T-helper 17 cell (primary cell): ENCODE measurements around the gene NEIL3. TPM values are rescaled to one million over a fixed set of nuclear protein-coding genes. Genes with fewer than 3 reads are reported as not detected.
"Not testable (repeated sequence)": the region's sequence is repeated elsewhere in the genome, so short reads cannot be mapped to it uniquely, and the experiment has no call there.

Experiments used
- ATAC-seq: fragments of 150-1000 bp; cut with Tn5 transposase; 2 replicates; pipeline ENCODE4 v1.10.0; 2021; ENCODE audit warnings: mild to moderate bottlenecking, moderate library complexity
- DNase-seq, 3 donors: peaks; one replicate each; pipeline versions ENCODE4 v3.0.0 to v3.0.0-alpha.2; 2020 to 2021
- H3K9me3 ChIP-seq: one replicate; pipeline ENCODE4 v1.7.0; 2013; ENCODE audit warnings: low read length, mild to moderate bottlenecking; ENCODE audit not compliant: control insufficient read depth, poor library complexity, severe bottlenecking
- H3K27ac Mint-ChIP-seq: one replicate; pipeline ENCODE4 v1.8.0; 2022; ENCODE audit warnings: mild to moderate bottlenecking, moderate library complexity, mixed read lengths
- H3K27me3 Mint-ChIP-seq: one replicate; pipeline ENCODE4 v1.8.0; 2022; ENCODE audit warnings: mixed read lengths
- H3K36me3 Mint-ChIP-seq: one replicate; pipeline ENCODE4 v1.8.0; 2022; ENCODE audit warnings: low read depth, mixed read lengths
- H3K4me1 Mint-ChIP-seq: one replicate; pipeline ENCODE4 v1.8.0; 2022; ENCODE audit warnings: mild to moderate bottlenecking, mixed read lengths
- H3K4me3 Mint-ChIP-seq: one replicate; pipeline ENCODE4 v1.8.0; 2022; ENCODE audit warnings: mild to moderate bottlenecking, moderate library complexity, mixed read lengths
- total RNA-seq, 4 donors: library from RNA in 2 of 4; stranded (reverse) in 2 of 4; gene quantifications; one replicate each; pipeline ENCODE4 v1.2.3 and lab custom pipeline; 2022 to 2026

Gene NEIL3
- total RNA-seq, 2 donors from 2014 or later = 0.45 to 2.4 TPM

- H3K36me3 Mint-ChIP-seq = no peaks in the 10 kb centered on the region
- peaks cover 5% of the 10 kb centered on the region for H3K4me1 Mint-ChIP-seq
- H3K4me3 Mint-ChIP-seq = no peak overlapping the region
- no peaks in the 10 kb centered on the region for H3K9me3 ChIP-seq
- no peak for DNase-seq
- no peak overlapping the region for H3K27ac Mint-ChIP-seq
- peaks cover under 1% of the 10 kb centered on the region for H3K27me3 Mint-ChIP-seq
- ATAC-seq = no peak
Measured at GRCh38 chr4:177285953-177286352, 23.7 kb upstream of the NEIL3 start.

GRCh38 chr4:177287255-177287654 is 22.4 kb upstream of the NEIL3 start:
- H3K4me3 Mint-ChIP-seq = no peak overlapping the region
- DNase-seq = no peak
- H3K36me3 Mint-ChIP-seq = no peaks in the 10 kb centered on the region
- no peak overlapping the region for H3K27ac Mint-ChIP-seq
- no peak for ATAC-seq
- H3K9me3 ChIP-seq = no peaks in the 10 kb centered on the region
- no peaks in the 10 kb centered on the region for H3K27me3 Mint-ChIP-seq
- H3K4me1 Mint-ChIP-seq = peaks cover 2% of the 10 kb centered on the region

- no peaks in the 10 kb centered on the region for H3K9me3 ChIP-seq
- no peak for DNase-seq
- no peak overlapping the region for H3K27ac Mint-ChIP-seq
- H3K4me1 Mint-ChIP-seq = peaks cover 2% of the 10 kb centered on the region
- H3K4me3 Mint-ChIP-seq = no peak overlapping the region
- no peaks in the 10 kb centered on the region for H3K36me3 Mint-ChIP-seq
- H3K27me3 Mint-ChIP-seq = no peaks in the 10 kb centered on the region
- ATAC-seq = no peak
Measured at GRCh38 chr4:177288335-177288734, 21.3 kb upstream of the NEIL3 start.

DNA sequence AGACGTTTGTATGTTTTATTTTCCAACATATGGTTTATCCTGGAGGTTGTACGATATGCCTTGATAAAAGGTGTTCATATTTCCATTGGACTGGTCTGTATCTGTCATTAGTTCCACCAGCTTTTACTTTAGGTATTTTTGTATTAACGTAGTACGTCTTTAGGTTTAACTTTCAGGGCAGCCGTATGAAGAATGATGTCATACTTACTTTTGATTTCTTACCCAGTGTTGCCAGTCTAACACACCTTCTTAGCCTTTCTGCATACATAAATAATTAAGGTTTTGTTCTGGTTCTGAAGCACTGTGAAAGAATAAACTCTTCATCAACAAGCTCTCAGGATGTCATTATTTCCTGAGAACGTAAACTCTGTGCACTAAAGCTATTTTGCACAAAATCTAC is 18.9 kb upstream of the NEIL3 start:
- H3K4me1 Mint-ChIP-seq = peaks cover under 1% of the 10 kb centered on the region
- ATAC-seq = no peak
- no peak overlapping the region for H3K4me3 Mint-ChIP-seq
- H3K9me3 ChIP-seq = no peaks in the 10 kb centered on the region
- no peaks in the 10 kb centered on the region for H3K36me3 Mint-ChIP-seq
- H3K27me3 Mint-ChIP-seq = no peaks in the 10 kb centered on the region
- DNase-seq = no peak
- no peak overlapping the region for H3K27ac Mint-ChIP-seq

- no peak overlapping the region for H3K27ac Mint-ChIP-seq
- no peaks in the 10 kb centered on the region for H3K9me3 ChIP-seq
- H3K36me3 Mint-ChIP-seq = no peaks in the 10 kb centered on the region
- H3K4me1 Mint-ChIP-seq = no peaks in the 10 kb centered on the region
- no peaks in the 10 kb centered on the region for H3K27me3 Mint-ChIP-seq
- DNase-seq (no peak), ATAC-seq (no peak)
- H3K4me3 Mint-ChIP-seq = no peak overlapping the region
Measured at GRCh38 chr4:177292171-177292570, 17.5 kb upstream of the NEIL3 start.

GRCh38 chr4:177293208-177294033 is 16.3 kb upstream of the NEIL3 start:
- H3K4me1 Mint-ChIP-seq = no peaks in the 10 kb centered on the region
- H3K4me3 Mint-ChIP-seq = no peak overlapping the region
- no peak overlapping the region for H3K27ac Mint-ChIP-seq
- no peaks in the 10 kb centered on the region for H3K36me3 Mint-ChIP-seq
- DNase-seq (no peak), ATAC-seq (no peak)
- H3K27me3 Mint-ChIP-seq = no peaks in the 10 kb centered on the region
- H3K9me3 ChIP-seq = peaks cover 4% of the 10 kb centered on the region

DNA sequence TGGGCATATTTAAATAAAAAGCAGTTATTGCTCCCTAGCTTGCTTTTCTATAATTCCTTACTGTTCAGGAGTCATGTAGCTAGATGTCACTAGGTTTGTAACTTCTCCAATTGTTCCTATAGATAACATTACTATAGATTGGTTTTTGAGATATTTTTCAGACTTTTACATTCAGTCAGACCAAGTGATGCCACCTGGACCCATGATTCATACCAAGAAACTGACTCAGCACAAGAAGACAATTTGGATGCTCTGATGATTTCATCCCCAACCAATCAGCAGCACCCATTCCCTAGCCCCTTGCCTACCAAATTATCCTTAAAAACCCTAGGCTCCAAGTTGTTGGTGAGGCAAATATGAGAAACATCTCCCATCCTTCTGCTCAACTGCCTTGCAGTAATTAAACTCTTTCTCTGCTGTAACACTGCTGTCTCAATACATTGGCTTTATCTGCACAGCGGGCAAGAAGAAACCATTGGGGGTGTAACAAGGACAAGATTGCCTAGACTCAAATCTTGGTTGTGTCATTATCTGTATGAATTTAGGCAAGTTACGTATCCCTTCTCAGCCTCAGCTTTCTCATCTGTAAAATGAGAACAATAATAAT is 11.8 kb upstream of the NEIL3 start:
- peaks cover 4% of the 10 kb centered on the region for H3K9me3 ChIP-seq
- peaks cover 7% of the 10 kb centered on the region for H3K27me3 Mint-ChIP-seq
- peaks cover 5% of the 10 kb centered on the region for H3K4me1 Mint-ChIP-seq
- no peak for ATAC-seq
- DNase-seq = no peak
- H3K4me3 Mint-ChIP-seq = no peak overlapping the region
- H3K36me3 Mint-ChIP-seq = peaks cover 4% of the 10 kb centered on the region
- no peak overlapping the region for H3K27ac Mint-ChIP-seq

- ATAC-seq = no peak
- no peak overlapping the region for H3K27ac Mint-ChIP-seq
Measured at GRCh38 chr4:177301126-177301639, 8.5 kb upstream of the NEIL3 start.

DNA sequence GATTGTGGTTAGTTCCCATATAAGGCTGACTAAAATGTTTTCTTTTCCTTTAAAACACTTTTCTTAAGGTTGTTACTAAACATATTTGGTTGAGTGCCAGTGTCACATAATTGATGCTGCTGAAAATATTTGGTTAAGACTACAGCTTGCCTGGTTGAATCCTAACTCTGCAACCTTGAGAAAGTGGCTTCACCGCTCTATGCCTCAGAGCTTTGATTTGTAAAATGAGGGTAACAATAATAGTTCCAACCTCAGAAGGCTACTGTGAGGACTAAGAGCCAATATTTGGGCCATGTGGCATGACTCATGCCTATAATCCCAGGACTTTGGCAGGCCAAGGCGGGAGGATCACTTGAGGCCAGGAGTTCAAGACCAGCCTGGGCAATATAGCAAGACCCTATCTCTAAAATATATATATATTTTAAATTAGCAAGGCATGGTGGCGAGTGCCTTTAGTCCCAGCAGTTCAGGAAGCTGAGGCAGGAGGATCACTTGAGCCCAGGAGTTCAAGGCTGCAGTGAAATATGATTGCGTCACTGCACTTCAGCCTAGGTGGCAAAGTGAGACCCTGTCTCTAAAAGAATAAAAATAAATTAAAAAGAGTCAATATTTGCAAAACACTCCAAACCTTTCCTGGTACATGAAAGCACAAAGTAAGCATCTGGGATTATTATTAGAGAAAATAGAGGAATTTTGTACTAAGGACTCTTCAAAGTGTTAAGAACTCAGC is 7.1 kb upstream of the NEIL3 start:
- ATAC-seq (no peak), DNase-seq (no peak)
- peaks cover 5% of the 10 kb centered on the region for H3K4me1 Mint-ChIP-seq
- peaks cover 12% of the 10 kb centered on the region for H3K27me3 Mint-ChIP-seq
- no peak overlapping the region for H3K4me3 Mint-ChIP-seq
- no peak overlapping the region for H3K27ac Mint-ChIP-seq
- H3K9me3 ChIP-seq = peaks cover 4% of the 10 kb centered on the region
- peaks cover 7% of the 10 kb centered on the region for H3K36me3 Mint-ChIP-seq

More at GRCh38 chr4:177301126-177301639, 8.5 kb upstream of the NEIL3 start:
- peaks cover 12% of the 10 kb centered on the region for H3K27me3 Mint-ChIP-seq
- DNase-seq = no peak
- H3K36me3 Mint-ChIP-seq = peaks cover 7% of the 10 kb centered on the region
- H3K4me3 Mint-ChIP-seq = no peak overlapping the region
- peaks cover 4% of the 10 kb centered on the region for H3K9me3 ChIP-seq
- H3K4me1 Mint-ChIP-seq = peaks cover 5% of the 10 kb centered on the region

DNA sequence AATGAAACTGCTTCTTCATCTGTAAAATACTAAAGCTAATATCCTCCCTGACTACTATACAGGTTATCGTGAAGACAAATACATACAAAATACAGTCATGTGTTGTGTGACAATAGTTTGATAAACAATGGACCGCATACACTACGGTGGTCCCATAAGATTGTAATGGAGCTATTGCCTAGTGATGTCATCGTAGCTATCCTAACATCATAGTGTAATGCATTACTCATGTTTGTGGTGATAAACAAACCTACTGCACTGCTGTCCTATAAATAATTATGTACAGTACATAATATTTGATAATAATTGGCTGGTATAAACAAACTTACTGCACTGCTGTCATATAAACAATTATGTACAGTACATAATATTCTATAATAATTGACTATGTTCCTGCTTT is 5.6 kb upstream of the NEIL3 start:
- no peak overlapping the region for H3K4me3 Mint-ChIP-seq
- no peak overlapping the region for H3K27ac Mint-ChIP-seq
- DNase-seq = no peak
- ATAC-seq = no peak
- peaks cover 12% of the 10 kb centered on the region for H3K27me3 Mint-ChIP-seq
- H3K4me1 Mint-ChIP-seq = peaks cover 5% of the 10 kb centered on the region
- H3K9me3 ChIP-seq = no peaks in the 10 kb centered on the region
- H3K36me3 Mint-ChIP-seq = peaks cover 7% of the 10 kb centered on the region

DNA sequence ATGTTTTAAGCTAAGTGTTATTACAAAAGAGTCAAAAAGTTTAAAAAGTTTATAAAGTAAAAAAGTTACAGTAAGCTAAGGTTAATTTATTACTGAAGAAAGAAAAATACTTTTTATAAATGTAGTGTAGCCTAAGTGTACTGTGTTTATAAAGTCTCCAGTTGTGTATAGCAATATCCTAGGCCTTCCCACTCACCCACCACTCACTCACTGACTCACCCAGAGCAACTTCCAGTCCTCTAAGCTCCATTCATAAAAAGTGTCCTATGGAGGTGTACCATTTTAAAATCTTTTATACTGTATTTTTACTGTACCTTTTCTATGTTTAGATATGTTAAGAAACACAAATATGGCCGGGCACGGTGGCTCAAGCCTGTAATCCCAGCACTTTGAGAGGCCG is 4.8 kb upstream of the NEIL3 start:
- not testable (repeated sequence) for H3K36me3 Mint-ChIP-seq, H3K4me1 Mint-ChIP-seq, H3K9me3 ChIP-seq, ATAC-seq, DNase-seq, H3K4me3 Mint-ChIP-seq, H3K27ac Mint-ChIP-seq
- H3K27me3 Mint-ChIP-seq = peaks cover 12% of the 10 kb centered on the region

- DNase-seq = no peak
- no peak for ATAC-seq
- peaks cover 4% of the 10 kb centered on the region for H3K27me3 Mint-ChIP-seq
- no peaks in the 10 kb centered on the region for H3K9me3 ChIP-seq
- peaks cover 2% of the 10 kb centered on the region for H3K36me3 Mint-ChIP-seq
- peak overlapping the region; percentile 82 for H3K27ac Mint-ChIP-seq
- peaks cover 10% of the 10 kb centered on the region for H3K4me1 Mint-ChIP-seq
- H3K4me3 Mint-ChIP-seq = no peak overlapping the region
Measured at GRCh38 chr4:177308125-177308524, 1.5 kb upstream of the NEIL3 start.

- peak; percentile 55 for ATAC-seq
- Mint-ChIP-seq H3K4me1 (peaks cover 10% of the 10 kb centered on the region), H3K4me3 (peak overlapping the region; percentile 95), H3K27ac (peak overlapping the region; percentile 82), H3K27me3 (no peaks in the 10 kb centered on the region), H3K36me3 (no peaks in the 10 kb centered on the region)
- H3K9me3 ChIP-seq = no peaks in the 10 kb centered on the region
- DNase-seq = no peak
Measured at GRCh38 chr4:177308847-177309521, 690 bp upstream of the NEIL3 start.
